Heart right ventricle (tissue), 16 donors: ENCODE measurements around the gene IDH3B. TPM values are rescaled to one million over a fixed set of nuclear protein-coding genes. Genes with fewer than 3 reads are reported as not detected.

ENCODE experiments used
- ATAC-seq, 8 donors: fragments of 200-7000 bp; cut with Tn5 transposase; one replicate each; pipeline ENCODE4 v1.9.1; 2020; ENCODE audit warnings: mild to moderate bottlenecking in 8 of 8, moderate library complexity in 8 of 8, moderate number of reproducible peaks in 1 of 8
- DNase-seq, 2 donors: peaks; one replicate each; pipeline ENCODE4 v3.0.0-alpha.2; 2020
- H3K27ac ChIP-seq, 10 donors: fragments of 200-600 bp; sonication (generic) in 2 of 10; one replicate each; pipeline versions ENCODE4 v1.5.0 to v1.8.0; 2020 to 2022; ENCODE audit warnings: mild to moderate bottlenecking in 3 of 10
- H3K27me3 ChIP-seq, 7 donors: fragments of 200-600 bp; one replicate each; pipeline ENCODE4 v1.8.0; 2021 to 2022; ENCODE audit warnings: mild to moderate bottlenecking in 2 of 7
- H3K36me3 ChIP-seq, 9 donors: fragments of 200-600 bp; sonication (generic) in 1 of 9; one replicate each; pipeline versions ENCODE4 v1.5.0 to v1.8.0; 2020 to 2022; ENCODE audit warnings: mild to moderate bottlenecking in 2 of 9
- H3K4me1 ChIP-seq, 9 donors: fragments of 200-600 bp; sonication (generic) in 1 of 9; one replicate each; pipeline versions ENCODE4 v1.5.0 to v1.8.0; 2020 to 2022; ENCODE audit warnings: mild to moderate bottlenecking in 4 of 9
- H3K4me3 ChIP-seq, 10 donors: fragments of 200-600 bp; sonication (generic) in 2 of 10; one replicate each; pipeline versions ENCODE4 v1.5.0 to v1.8.0; 2020 to 2022; ENCODE audit warnings: mild to moderate bottlenecking in 7 of 10, moderate library complexity in 2 of 10
- H3K9me3 ChIP-seq, 11 donors: fragments of 200-600 bp in 10 of 11; sonication (generic) in 2 of 11; one replicate each; pipeline versions ENCODE4 v1.5.0 to v1.8.0; 2013 to 2022; ENCODE audit warnings: mild to moderate bottlenecking in 2 of 11, control low read depth in 1 of 11, moderate library complexity in 1 of 11
- CTCF ChIP-seq, 9 donors: fragments of 200-600 bp; sonication (generic) in 2 of 9; IDR thresholded peaks; one replicate each; pipeline versions ENCODE4 v1.5.0 to v1.8.0; 2021 to 2022; ENCODE audit warnings: antibody characterized with exemption in 9 of 9, mild to moderate bottlenecking in 5 of 9, moderate library complexity in 1 of 9
- WGBS, 2 donors: extraction: QIAGEN DNeasy Blood & Tissue Kit; methylation state at CpG; one replicate each; pipeline ENCODE4 v1.1.7; 2013; ENCODE audit warnings: inconsistent platforms in 1 of 2; 5-methylcytosine and 5-hydroxymethylcytosine counted together
- intact Hi-C, 10 donors: fragments of 100-400 bp; cut with DNase I; formaldehyde crosslinking; loops; one replicate each; pipeline versions ENCODE4 v1.11.1 to v1.14.2; 2022
- polyA plus RNA-seq, 2 donors: library from polyadenylated mRNA; stranded (reverse); fragments of 200-250 nt; gene quantifications; one replicate each; pipeline ENCODE4 v1.2.3, GENCODE V29; 2013
- total RNA-seq, 10 donors: library from RNA; stranded (reverse); fragmentation: NEBNext Ultra II Directional in 3 of 10; extraction: Animal tissue kit (Norgen Biotek cat#: 25700) in 3 of 10; gene quantifications; one replicate each; pipeline versions ENCODE4 v1.2.1 to v1.2.4, GENCODE V29; 2021 to 2023
- donor health status: Arrhythmogenic right ventricular cardiomyopathy.
- donor health status: ischemic (EF 13 %, LVEDD 7.1; RV severe dilation, severe dysfunction).
- donor health status: healthy with polysubstance abuse.
- donor health status: DM: no; HTN: yes; CAD: no.
- donor health status: DM: no; HTN: no; CAD: no.
- donor health status: ischemic (EF 25% LVEDD 6.9; RV normal size, moderate dysfunction).
- donor health status: ischemic (EF 25% LVEDD 5.7; RV mildly dilated, moderate dysfunction).
- donor health status: healthy.
- donor health status: DM: yes; HTN: yes; CAD: no.
- donor health status: Ischemic cardiomyopathy.
- donor health status: ischemic (EF 35%, LVEDD 5.7; RV mildly dilated, moderate dysfunction).
- donor health status: nonischemic (EF 11% LVEDD 7.7; RV severe dilation, severe dysfunction).
- donor health status: DM: yes; HTN: yes; CAD: no.
- donor health status: PGD.
- donor health status: ischemic (EF 29% LVEDD 5.4; RV normal size, mild dysfunction).
- donor health status: nonischemic (EF 23%, LVEDD 6.1; RV moderate dilation, normal function).

The IDH3B gene
- total and polyA plus RNA-seq, 12 donors, result 120 to 264 (median 217) TPM

- Histone ChIP-seq H3K4me1 (no peaks in the 10 kb centered on the region), H3K36me3 (no peaks in the 10 kb centered on the region), H3K27ac (no peak overlapping the region), H3K27me3 (peaks cover 0 to 22% (median 0%) of the 10 kb centered on the region in 7 donors), H3K4me3 (no peak overlapping the region), H3K9me3 (no peaks in the 10 kb centered on the region)
- no peak for TF ChIP-seq CTCF (IDR thresholded peaks at IDR 0.05)
- intact Hi-C loops, result loop anchor here in 3 of 10 donors (5.0 to 10.0 kb wide), 4 partner anchors 42 to 1717 kb away; partner anchors contain the start of genes PCED1A (in 1 of the 3) and VPS16 (in 1 of the 3)
- DNase-seq (no peak), ATAC-seq (no peak)
- WGBS, 2 donors, result 81 to 87% methylated on average over 5 of the region's 5 CpGs
Measured at GRCh38 chr20:2699775-2700413, 35.9 kb upstream of the IDH3B start.

GRCh38 chr20:2698912-2699311 lies 34.9 kb upstream of the IDH3B start:
- no peak for ATAC-seq
- Histone ChIP-seq H3K27ac (no peak overlapping the region), H3K27me3 (peaks cover 0 to 30% (median 8%) of the 10 kb centered on the region in 7 donors), H3K9me3 (no peaks in the 10 kb centered on the region), H3K36me3 (no peaks in the 10 kb centered on the region), H3K4me1 (peaks cover 0 to 6% (median 0%) of the 10 kb centered on the region in 9 donors), H3K4me3 (no peak overlapping the region)
- intact Hi-C loops, result loop anchor here in 3 of 10 donors (5.0 to 10.0 kb wide), 3 partner anchors 43 to 156 kb away; partner anchors contain the start of genes PCED1A (in 1 of the 3) and VPS16 (in 1 of the 3)
- DNase-seq, result no peak
- 88 to 93% methylated on average over 4 of the region's 4 CpGs for WGBS, 2 donors
- no peak for TF ChIP-seq CTCF (IDR thresholded peaks at IDR 0.05)

GRCh38 chr20:2698186-2698817 lies 34.3 kb upstream of the IDH3B start:
- H3K27ac ChIP-seq, result no peak overlapping the region
- peaks cover 0 to 36% (median 14%) of the 10 kb centered on the region in 7 donors for H3K27me3 ChIP-seq
- no peaks in the 10 kb centered on the region for H3K36me3 ChIP-seq
- intact Hi-C loops, result loop anchor here in 3 of 10 donors (5.0 to 10.0 kb wide), 3 partner anchors 44 to 156 kb away; partner anchors contain the start of genes PCED1A (in 1 of the 3) and VPS16 (in 1 of the 3)
- no peak for ATAC-seq
- no peaks in the 10 kb centered on the region for H3K9me3 ChIP-seq
- DNase-seq, result no peak
- 81 to 83% methylated on average over 4 of the region's 4 CpGs for WGBS, 2 donors
- peaks cover 0 to 12% (median 3%) of the 10 kb centered on the region in 9 donors for H3K4me1 ChIP-seq
- TF ChIP-seq CTCF (IDR thresholded peaks at IDR 0.05), result no peak
- no peak overlapping the region for H3K4me3 ChIP-seq

- Histone ChIP-seq H3K9me3 (no peaks in the 10 kb centered on the region), H3K4me1 (peaks cover 0 to 12% (median 4%) of the 10 kb centered on the region in 9 donors), H3K27me3 (peaks cover 0 to 37% (median 14%) of the 10 kb centered on the region in 7 donors), H3K4me3 (no peak overlapping the region), H3K27ac (no peak overlapping the region), H3K36me3 (no peaks in the 10 kb centered on the region)
- DNase-seq (no peak), ATAC-seq (no peak)
- intact Hi-C loops, result loop anchor here in 3 of 10 donors (5.0 to 10.0 kb wide), 3 partner anchors 45 to 157 kb away; partner anchors contain the start of genes PCED1A (in 1 of the 3) and VPS16 (in 1 of the 3)
- no peak for TF ChIP-seq CTCF (IDR thresholded peaks at IDR 0.05)
- WGBS, 2 donors, result 63 to 69% methylated on average over 3 of the region's 3 CpGs
Measured at GRCh38 chr20:2697768-2698167, 33.8 kb upstream of the IDH3B start.
